ENCODE data around the gene SORCS2.

GRCh38 chr4:7191546-7192251, 639 bp upstream of the SORCS2 start:
- TF ChIP-seq POLR2A (IDR thresholded peaks at IDR 0.05; ENCODE audit: low read depth, low read length) (no peak), CTCF (conservative IDR thresholded peaks at IDR 0.05; ENCODE audit: low read depth, low read length) (no peak), MAFK (IDR thresholded peaks at IDR 0.05; ENCODE audit: low read depth, low read length) (no peak), RAD21 (IDR thresholded peaks at IDR 0.05; ENCODE audit: low read length) (no peak)
- TF ChIP-seq, protein P1, sequence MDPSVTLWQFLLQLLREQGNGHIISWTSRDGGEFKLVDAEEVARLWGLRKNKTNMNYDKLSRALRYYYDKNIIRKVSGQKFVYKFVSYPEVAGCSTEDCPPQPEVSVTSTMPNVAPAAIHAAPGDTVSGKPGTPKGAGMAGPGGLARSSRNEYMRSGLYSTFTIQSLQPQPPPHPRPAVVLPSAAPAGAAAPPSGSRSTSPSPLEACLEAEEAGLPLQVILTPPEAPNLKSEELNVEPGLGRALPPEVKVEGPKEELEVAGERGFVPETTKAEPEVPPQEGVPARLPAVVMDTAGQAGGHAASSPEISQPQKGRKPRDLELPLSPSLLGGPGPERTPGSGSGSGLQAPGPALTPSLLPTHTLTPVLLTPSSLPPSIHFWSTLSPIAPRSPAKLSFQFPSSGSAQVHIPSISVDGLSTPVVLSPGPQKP (IDR thresholded peaks at IDR 0.05; ENCODE audit: borderline replicate concordance, low read depth, low read length): no peak
